ENCODE data around the gene HSBP1.

HSBP1 gene

DNA sequence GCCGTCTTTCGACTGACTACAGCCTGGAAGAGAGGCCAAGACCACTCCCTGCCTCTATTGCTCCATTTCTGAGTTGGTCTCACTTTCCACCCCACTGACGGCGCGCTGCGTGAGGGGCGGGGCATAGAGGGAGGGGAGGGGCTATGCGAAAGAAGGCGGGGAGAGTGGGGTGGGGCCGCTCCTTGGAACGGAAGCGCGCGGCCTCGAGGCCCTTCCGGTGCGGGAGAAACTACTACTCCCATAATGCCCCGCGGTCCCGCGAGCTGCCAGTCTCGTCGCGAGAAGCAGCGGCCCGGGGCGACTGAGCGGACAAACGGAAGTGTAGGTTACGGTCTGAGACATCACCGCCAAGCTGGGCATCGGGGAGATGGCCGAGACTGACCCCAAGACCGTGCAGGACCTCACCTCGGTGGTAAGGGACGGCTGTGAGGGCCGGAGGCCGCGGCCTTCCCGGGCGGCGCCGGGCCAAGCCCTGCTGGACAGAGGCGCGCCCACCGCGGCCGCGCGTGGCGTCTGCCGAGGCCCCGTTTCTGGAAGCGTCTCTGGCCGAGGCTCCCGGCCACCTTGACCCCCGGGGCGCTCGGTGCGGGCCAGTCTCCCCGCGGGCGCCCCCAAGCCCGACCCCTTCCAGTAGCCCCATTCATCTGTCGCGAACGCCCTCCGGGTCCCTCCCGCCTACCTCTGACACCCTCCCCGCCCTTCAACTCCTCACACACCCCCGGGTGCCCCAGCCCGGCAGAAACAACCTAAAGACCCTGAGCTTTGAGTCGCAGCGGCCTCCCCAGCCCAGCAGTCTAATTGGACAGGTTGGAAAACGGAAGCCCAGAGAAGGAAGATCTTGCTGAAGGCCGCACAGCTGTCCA, at the start of gene HSBP1:
Gene HSBP1 (plus strand): TSS at position 269 of the 863 bp plus-strand sequence. CDS start 99 bp downstream, at position 368.
- peak; percentile 82 to 92 (median 88) for DNase-seq (ENCODE audit: low read depth in 4 of 4, low spot score in 1 of 4)

DNA sequence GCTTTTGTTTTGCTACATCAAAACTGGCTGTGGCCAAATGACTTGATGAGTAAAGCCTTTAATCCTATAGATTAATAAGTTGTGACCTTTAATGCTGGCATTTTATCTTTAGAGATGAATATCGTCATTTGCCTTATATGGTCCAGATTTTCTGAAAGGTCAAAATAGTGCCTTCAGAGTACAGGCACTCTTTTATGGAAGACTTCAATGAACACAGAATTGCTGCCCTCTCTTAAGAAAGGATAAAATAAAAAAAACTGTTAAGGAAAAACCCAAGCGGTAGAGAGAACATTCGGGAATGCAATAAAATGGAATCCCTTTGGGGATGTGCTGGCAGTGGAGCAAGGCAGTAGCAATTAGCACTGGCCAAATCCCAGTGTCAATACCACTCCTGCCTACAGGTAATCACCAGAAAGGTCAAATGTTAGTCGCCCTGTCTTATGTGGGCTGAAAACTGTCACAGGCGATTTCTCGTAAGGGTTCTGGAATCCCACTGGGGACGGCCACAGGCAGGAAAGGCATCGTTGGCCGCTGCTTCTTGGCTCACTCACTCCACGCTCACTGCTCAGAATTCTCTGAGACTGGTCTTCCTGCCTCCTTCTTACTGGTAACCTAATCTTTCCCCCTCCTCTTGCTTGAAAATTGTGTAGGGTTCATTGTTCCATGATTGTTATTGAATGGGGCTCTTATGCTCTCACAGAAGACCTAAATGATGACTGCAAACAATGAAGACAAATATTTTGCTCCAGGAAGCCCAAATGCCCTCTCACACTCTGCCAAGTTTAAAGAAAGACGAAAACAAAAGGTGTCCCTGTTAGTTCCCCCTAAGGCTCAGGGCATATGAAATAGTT, 45.4 kb upstream of the HSBP1 start:
- DNase-seq (ENCODE audit: low read depth in 4 of 4, low spot score in 1 of 4): no peak

DNA sequence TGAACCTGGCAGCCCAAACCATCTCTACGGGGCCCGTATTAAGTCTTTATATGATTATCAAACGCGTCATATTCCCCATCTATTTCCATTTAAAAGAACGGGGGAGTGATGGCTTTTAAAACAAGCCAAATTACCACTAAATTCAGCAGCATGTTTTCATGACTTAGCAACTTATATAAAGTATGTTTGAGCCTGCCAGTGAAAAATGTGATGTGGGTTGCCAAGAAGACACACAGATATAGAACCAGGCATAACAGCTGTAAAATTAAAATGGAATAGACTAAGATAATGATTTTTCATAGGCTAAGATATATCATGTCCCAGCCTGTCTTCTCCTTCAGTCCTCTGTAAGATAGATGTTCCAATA, 44.8 kb upstream of the HSBP1 start:
- no peak for DNase-seq (ENCODE audit: low read depth in 4 of 4, low spot score in 1 of 4)

DNA sequence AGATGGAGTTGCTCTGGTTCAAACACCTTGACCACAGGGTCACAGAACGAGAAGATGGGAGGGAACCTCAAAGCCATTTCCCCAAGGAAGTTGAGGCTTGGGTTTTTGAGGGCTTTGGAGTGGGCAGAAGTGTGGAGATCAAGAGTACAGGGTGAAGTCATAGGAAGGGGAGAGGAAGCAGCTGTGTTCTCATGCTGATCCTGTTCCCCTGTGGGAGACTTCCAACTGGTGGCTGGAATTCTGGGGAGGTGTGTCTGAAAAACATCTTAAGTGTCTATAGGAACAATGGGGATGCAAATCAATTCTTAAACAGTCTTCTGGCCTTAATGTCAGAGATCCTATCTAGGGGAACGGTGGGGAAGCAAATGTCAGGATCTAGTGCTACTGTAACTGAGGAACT, 38.8 kb upstream of the HSBP1 start:
- no peak for DNase-seq (ENCODE audit: low read depth in 4 of 4, low spot score in 1 of 4)

DNA sequence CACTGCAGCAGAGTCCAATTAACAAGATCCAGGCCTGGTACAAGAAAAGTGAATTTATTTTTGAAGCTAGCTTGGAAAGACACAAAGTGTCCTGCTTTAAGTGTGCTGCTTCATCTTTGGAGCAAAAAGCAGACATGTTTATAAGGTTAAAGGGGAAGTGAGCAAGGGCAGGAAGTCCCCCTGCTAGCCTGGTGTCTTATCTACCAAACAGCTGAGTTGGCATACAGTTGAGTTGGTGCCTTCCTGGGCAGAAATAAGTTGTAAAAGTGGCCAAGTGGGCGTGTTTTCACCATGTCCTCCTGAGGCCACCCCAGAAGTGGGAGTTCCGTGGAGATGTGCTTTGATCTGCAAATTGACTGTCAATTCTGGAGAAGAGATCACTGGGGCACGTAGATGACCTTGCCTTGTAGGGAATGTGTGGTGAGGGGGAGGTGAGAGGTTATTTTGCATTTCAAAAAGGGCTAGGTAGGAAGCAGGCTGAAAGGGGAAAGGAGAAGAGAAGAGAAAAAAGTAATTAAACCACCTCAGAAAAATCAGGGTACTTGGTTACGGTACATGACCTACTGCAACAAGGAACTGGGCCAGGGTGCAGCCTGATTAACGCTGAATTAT, 38.3 kb upstream of the HSBP1 start:
- no peak for DNase-seq (ENCODE audit: low read depth in 4 of 4, low spot score in 1 of 4)

DNA sequence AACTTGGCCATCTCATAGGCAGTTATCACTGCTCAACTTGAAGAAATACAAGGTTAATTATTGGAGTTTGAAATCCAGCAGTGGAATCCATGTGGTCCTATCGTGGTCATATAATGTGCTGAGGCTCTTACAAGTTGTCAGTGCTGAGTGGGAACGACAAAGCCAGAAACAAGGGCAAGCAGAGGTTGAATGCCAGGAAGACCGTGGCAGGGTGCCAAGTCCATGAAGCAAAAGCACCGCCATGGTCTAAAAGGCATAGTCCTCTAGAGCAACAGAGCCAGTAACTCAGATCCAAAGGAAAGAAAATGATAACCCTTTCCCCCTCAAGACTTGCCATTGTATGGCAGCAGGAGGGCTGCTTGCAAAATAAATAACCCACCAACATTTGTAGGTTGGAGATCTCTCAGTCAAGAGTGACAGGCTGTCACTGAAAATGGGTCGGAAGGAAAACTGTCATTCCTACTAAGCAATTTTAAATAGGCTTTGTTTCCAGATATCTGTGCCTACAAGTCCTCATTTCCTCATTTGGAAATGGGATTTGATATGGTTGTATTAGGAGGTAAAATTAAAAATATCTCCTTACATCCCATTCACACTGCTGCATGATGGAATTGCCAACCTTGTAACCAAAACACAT, 36.4 kb upstream of the HSBP1 start:
- DNase-seq (ENCODE audit: low read depth in 4 of 4, low spot score in 1 of 4): no peak

DNA sequence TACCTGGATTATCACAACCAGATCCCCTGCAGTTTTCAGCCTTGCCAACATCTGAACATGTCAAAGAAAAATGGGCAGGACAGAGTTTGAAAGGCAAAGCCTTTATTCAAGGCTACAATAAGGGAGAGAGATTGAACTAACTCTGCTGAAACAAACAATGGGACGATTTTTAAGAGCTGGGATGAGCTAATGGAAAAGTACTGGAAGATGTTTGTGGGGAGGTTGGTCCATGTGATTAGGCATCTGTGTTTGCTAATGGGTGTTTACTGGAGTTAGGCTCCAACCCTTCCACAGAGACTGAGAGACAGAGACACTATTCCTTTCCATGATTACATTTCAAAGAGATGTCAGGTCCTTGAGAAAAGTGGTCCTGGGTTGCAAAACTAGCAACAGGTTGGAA, 35.0 kb upstream of the HSBP1 start:
- DNase-seq (ENCODE audit: low read depth in 4 of 4, low spot score in 1 of 4): no peak

DNA sequence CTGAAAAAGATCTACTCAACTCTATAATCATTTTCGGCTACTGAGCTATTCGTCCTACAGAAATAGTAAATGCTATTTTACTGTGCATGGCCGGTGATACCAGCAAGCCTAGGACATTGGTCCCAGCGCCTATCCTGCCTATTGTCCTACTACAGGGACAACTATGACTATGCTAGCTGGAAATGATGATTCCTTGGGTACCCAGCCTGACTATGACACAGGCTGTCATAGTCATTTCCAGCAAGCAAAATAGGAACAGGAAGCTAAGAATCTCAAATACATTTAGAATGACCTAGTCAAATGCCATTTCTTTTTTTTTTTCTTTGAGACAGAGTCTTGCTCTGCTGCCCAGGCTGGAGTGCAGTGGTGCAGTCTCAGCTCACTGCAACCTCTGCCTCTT, 33.7 kb upstream of the HSBP1 start:
- no peak for DNase-seq (ENCODE audit: low read depth in 4 of 4, low spot score in 1 of 4)

DNA sequence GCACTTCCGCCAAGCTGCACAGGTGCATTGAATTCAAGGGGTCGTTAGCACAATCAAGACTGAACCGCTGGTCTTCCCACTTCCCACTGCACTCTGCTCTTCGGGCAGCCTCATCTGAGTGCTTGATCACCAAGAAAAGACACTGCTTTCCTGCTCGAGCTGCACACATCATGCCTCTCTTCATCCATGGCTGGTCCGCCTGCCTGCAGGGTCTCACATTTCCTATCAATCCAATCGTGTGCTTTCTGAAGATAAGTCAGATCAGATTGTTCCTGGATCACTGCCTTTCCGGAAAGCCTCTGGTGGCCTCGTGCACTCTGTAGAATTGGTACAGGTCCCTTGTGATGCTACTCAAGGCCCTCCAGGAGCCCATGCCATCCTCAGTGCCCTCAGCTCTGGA, 30.8 kb upstream of the HSBP1 start:
- DNase-seq (ENCODE audit: low read depth in 4 of 4, low spot score in 1 of 4): no peak

DNA sequence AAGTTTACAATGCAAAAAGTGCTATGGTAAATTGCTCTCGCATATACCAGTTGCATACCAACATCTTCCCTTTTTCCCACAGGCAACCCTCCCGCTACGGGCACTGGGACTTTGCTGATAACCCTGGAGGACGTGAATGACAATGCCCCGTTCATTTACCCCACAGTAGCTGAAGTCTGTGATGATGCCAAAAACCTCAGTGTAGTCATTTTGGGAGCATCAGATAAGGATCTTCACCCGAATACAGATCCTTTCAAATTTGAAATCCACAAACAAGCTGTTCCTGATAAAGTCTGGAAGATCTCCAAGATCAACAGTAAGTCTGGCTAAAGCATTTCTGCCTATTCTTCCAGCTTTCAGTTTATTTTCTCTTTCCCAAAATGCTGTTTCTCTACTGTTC, 27.9 kb upstream of the HSBP1 start:
- no peak for DNase-seq (ENCODE audit: low read depth in 4 of 4, low spot score in 1 of 4)

DNA sequence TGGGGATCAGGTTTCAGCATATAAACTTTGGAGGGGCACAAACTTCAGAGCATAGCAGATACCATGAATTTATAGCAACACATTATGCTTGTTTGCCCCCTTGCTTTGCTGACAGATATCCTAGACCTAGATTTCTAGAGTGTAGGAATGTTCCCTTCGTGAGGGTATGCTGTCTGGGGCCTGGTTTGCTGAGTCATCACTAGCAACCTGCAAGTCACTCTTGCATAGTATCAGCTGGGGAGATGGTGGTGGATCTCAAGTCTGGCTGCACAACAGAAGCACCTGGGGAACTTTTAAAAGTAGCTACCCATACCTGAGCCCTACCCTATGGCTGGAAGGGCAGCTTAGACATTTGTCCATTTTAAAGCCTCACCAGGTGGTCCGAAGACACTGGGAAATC, 22.3 kb upstream of the HSBP1 start:
- no peak for DNase-seq (ENCODE audit: low read depth in 4 of 4, low spot score in 1 of 4)

DNA sequence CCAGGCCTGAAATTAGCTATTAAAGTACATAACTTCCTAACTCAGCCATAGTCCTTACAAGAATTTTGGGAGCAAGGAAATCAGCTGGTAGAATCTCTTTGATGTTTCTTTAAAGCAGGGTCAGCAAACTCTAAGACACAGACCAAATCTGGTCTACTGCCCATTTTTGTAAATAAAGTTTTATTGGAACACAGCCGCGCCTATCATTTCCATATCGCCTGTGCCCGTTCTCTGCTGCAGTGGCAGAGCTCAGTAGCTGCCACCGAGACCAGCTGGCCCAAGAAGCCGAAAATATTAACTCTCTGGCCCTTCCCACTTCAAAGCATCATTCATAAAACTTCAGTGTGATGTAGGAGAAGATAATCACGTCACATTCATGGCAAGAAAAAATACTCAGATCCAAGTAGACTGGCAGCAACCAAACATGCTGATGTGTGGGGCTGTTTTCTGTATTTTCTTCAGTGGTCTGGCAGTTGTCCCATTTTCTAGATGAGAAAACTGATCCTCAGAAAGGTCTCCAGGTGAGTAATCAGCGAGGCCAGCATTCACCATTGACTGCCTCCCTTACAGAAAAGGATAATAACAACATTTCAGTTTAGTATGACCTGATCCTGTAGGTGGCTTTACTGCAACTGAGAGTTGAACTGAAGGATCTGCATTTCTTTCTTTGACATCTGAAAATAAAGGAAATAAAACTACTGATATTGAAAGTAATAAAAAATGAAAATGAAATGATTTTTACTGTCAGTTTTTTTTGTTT, 18.0 kb upstream of the HSBP1 start:
- DNase-seq (ENCODE audit: low read depth in 4 of 4, low spot score in 1 of 4): no peak

DNA sequence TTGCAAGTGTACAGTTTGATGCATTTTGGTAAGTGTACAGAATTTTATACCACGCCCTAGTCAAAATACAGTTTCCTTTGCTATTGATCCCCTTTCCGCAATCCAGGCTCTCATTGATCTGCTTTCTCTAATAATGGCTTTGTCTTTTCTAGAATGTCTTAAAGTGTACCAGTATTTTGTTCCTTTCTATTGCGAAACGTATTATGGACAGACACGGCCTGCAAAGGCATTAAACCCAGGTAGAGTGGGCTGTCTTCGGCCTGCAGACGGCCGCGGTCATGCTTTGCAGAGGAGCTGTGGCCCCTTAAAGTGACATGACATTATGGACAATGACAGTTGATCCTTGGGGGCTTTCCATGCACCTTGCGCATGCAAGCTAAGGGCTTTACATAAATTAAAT, 15.9 kb upstream of the HSBP1 start:
- no peak for DNase-seq (ENCODE audit: low read depth in 4 of 4, low spot score in 1 of 4)

DNA sequence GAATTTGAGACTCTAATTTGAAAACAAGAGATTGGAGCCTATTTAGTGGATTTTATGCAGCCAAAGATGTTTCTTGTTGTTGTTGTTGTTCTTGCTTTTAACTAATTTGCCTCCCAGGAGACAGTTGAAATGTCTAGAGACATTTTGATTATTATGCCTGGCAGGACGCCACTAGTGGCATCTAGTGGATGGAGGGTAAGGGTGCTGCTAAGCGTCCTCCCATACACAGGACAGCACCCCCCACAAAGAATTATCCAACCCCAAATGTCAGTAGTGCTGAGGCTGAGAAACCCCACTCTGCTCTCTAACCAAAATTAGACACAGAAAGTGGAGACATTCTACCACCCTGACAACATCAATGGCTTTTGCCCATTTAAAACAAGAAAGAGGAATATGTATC, 15.4 kb upstream of the HSBP1 start:
- no peak for DNase-seq (ENCODE audit: low read depth in 4 of 4, low spot score in 1 of 4)

DNA sequence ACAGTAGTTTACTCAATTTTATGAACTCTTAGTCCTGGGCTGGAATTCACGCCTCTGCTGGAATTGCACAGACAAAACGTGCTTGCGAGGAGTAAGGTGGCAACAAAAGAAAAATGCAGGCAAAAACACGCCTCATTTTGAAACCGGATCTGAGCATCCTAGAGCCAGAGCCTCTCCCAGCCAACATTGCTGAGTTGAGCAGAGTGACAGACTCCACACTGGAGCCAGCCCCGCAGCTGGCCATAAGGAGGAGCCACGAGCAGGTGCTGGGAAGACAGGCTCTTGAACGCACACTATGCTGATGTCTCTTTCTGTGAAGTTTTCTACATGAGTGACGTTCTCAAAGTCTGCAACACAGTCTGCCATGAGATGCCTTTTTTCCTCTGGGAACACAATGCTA, 14.6 kb upstream of the HSBP1 start:
- no peak for DNase-seq (ENCODE audit: low read depth in 4 of 4, low spot score in 1 of 4)

DNA sequence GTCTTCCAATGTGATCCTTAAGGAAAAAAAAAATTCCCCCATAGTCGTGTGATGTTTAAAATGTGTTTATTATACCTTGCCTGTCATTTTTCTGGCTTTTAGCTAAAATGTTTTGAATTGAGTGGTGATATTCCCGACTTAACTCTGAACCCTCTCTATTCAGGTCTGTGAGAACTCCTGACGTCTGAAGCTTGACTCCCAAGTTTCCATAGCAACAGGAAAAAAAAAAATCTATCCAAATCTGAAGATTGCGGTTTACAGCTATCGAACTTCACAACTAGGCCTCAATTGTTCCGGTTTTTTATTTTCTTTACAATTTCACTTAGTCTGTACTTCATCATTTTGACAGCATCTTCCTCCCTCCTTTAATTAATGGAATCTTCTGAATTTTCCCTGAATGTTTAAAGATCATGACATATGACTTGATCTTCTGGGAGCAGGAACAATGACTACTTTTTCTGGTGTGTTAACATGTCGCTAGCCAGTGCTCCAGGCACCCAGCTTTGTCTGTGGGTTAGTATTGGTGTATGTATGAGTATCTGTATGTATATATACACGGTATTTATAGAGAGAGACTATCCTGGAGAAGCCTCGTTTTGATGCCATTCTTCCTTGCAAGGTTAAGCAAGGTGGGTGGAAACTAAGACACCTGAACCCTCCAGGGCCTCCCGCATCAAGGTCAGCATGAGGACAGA, 12.8 kb upstream of the HSBP1 start:
- DNase-seq (ENCODE audit: low read depth in 4 of 4, low spot score in 1 of 4): no peak

DNA sequence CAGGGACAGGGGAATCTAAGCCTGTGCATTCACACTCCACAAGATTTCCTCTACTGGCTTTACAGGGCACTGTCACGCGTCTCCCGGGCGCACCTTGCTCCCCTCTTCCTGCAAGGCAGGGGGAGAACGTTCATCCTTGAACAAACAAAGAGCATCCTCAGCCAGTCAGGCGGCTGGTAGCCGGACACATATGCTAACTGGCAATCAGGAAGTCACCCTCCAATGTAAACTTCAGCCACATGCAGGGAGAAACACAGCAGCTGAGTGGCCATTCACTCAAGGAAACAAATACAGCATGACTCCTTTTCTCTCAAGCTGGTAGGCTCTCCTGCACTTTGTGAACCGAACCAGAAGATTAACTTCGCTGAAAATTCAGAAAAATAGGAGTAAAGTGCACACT, 10.8 kb upstream of the HSBP1 start:
- no peak for DNase-seq (ENCODE audit: low read depth in 4 of 4, low spot score in 1 of 4)

DNA sequence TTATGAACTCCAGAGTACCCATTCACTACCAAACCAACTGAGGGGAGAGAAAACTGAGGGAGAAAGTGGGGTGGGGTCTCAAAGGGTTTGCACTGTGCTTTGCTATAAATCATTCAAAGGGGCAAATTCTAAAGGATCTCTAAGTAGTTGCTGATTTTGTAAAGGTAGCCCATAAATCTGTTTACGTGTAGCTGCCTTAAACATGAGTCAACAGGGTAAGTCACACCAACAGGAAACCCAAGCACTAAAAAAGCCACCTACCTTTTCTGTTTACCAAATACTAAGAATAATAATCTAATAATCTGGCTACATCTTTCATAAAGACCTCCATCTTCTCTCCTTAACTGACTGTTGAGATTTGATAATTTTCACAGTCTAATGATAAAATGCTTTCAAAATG, 8.4 kb upstream of the HSBP1 start:
- no peak for DNase-seq (ENCODE audit: low read depth in 4 of 4, low spot score in 1 of 4)

DNA sequence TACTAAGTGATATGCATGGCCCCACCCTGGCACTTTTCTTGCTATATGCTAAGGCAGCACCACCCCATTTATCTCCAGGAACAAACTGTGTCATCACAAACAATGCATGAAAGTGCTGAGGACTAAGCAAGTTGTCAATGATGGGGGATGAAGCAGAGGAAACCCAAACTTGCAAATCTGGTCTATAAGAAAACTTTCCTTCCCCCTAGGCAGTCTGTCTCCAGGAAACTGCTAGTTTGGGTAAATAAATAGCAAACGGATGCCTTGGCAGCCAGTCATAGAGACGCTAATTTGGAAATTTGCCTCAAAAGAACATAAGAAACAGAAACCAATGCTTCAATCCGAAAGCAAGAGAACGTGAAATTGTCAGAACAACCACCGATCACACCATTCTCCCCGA, 5.6 kb upstream of the HSBP1 start:
- no peak for DNase-seq (ENCODE audit: low read depth in 4 of 4, low spot score in 1 of 4)

DNA sequence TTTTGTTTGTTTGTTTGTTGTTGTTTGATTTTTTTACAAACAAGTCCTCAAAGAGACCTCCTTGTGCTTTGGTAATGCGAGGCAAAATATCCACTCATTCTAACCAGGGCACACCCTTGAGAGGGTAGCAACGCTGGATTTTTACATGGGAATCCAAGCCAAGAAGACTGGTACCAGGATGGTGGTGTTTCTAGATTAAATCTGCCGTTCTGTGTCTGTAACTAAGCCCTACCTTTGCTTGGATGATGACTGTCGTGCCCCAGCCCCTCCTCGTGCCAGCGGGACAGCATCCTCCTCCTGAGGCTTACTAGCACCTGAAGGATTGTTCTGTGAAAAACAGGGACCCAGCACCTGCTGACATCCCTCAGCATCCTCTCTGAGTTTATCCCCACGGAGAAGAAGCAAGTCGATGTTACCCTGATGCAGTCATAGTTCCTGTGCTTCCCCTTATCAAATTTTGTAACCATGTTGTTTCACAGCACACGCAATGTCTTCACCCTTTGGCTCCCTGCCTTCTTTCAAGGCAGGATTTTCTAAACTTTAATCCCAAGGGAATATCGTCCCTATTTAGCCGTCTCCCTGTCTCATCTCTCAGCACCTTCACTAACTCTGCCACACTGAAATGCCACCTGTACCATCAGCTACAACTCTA, 5.1 kb upstream of the HSBP1 start:
- no peak for DNase-seq (ENCODE audit: low read depth in 4 of 4, low spot score in 1 of 4)

All from stimulated activated CD4-positive, alpha-beta T cell treated with anti-CD3 and anti-CD28 coated beads, Interleukin-1b, Interleukin-23, amount 100 ng/mL, for 24 hours (primary cell).